CD4-positive, alpha-beta T cell treated with Interleukin-6 at 100 ng/mL for 8 hours (primary cell): Measurements from ENCODE around the gene HTR2A.

ENCODE experiments used
- DNase-seq: peaks from one replicate; pipeline ENCODE4 v3.0.0-alpha.2; 2020; ENCODE audit warnings: mixed read lengths, low spot score

HTR2A gene

GRCh38 chr13:46896341-46897137, at the start of gene HTR2A:
TSS of gene HTR2A (minus strand) at chr13:46897053. CDS start at chr13:46895906, 1,147 bp downstream.
- DNase-seq: no peak

GRCh38 chr13:46936525-46936924, 39.7 kb upstream of the HTR2A start:
- DNase-seq: no peak

GRCh38 chr13:46934749-46935148, 37.9 kb upstream of the HTR2A start:
- DNase-seq: no peak

- no peak for DNase-seq
Measured at GRCh38 chr13:46926916-46927590, 30.2 kb upstream of the HTR2A start.

GRCh38 chr13:46925486-46925885, 28.6 kb upstream of the HTR2A start:
- DNase-seq: no peak

GRCh38 chr13:46914341-46914740, 17.5 kb upstream of the HTR2A start:
- no peak for DNase-seq

GRCh38 chr13:46913757-46914156, 16.9 kb upstream of the HTR2A start:
- DNase-seq: no peak

- no peak for DNase-seq
Measured at GRCh38 chr13:46909042-46909441, 12.2 kb upstream of the HTR2A start.

GRCh38 chr13:46908501-46908900, 11.6 kb upstream of the HTR2A start:
- no peak for DNase-seq

- no peak for DNase-seq
Measured at GRCh38 chr13:46906405-46906804, 9.6 kb upstream of the HTR2A start.

GRCh38 chr13:46905249-46905648, 8.4 kb upstream of the HTR2A start:
- DNase-seq: no peak

GRCh38 chr13:46903748-46904147, 6.9 kb upstream of the HTR2A start:
- no peak for DNase-seq

- no peak for DNase-seq
Measured at GRCh38 chr13:46901721-46902120, 4.9 kb upstream of the HTR2A start.

- no peak for DNase-seq
Measured at GRCh38 chr13:46899801-46900200, 2.9 kb upstream of the HTR2A start.

- no peak for DNase-seq
Measured at GRCh38 chr13:46895381-46895780, 1.5 kb downstream of the HTR2A start.

- DNase-seq: no peak
Measured at GRCh38 chr13:46894568-46894967, 2.3 kb downstream of the HTR2A start.

GRCh38 chr13:46893798-46894560, 2.9 kb downstream of the HTR2A start:
- peak; percentile 43 for DNase-seq

GRCh38 chr13:46893221-46893740, 3.6 kb downstream of the HTR2A start:
- DNase-seq: no peak

- no peak for DNase-seq
Measured at GRCh38 chr13:46885018-46885417, 11.8 kb downstream of the HTR2A start.

GRCh38 chr13:46884531-46884930, 12.3 kb downstream of the HTR2A start:
- DNase-seq: no peak

- DNase-seq: no peak
Measured at GRCh38 chr13:46881621-46882020, 15.2 kb downstream of the HTR2A start.

- DNase-seq: no peak
Measured at GRCh38 chr13:46874006-46874405, 22.8 kb downstream of the HTR2A start.

- no peak for DNase-seq
Measured at GRCh38 chr13:46871557-46871956, 25.3 kb downstream of the HTR2A start.
